Adrenal gland (tissue), 12 donors: Measurements from ENCODE around the gene PCDHGB1. TPM values are rescaled to one million over a fixed set of nuclear protein-coding genes. Genes with fewer than 3 reads are reported as not detected.
A peak's percentile ranks its signal among the peaks of the same experiment; 100 is the strongest.
"Not testable (repeated sequence)": the region's sequence is repeated elsewhere in the genome, so short reads cannot be mapped to it uniquely, and the experiment has no call there.

ENCODE experiments used
- DNase-seq, 7 donors: peaks; one replicate each; pipeline ENCODE4 v3.0.0-alpha.2; 2019 to 2020
- H3K27ac ChIP-seq, 5 donors: fragments of 200-600 bp; sonication (generic) in 4 of 5; 1 replicate in 3 of 5; 2 replicates in 2 of 5; pipeline versions ENCODE4 v1.5.1 to v1.8.0; 2016 to 2020; ENCODE audit warnings: mild to moderate bottlenecking in 1 of 5
- H3K27me3 ChIP-seq: fragments of 200-600 bp; 2 replicates; pipeline ENCODE4 v1.8.0; 2021
- H3K36me3 ChIP-seq, 2 donors: fragments of 200-600 bp; replicated peaks in 1 of 2; 1 replicate in 1 of 2; 2 replicates in 1 of 2; pipeline versions ENCODE4 v1.5.1 to v1.8.0; 2018 to 2022
- H3K4me1 ChIP-seq, 2 donors: fragments of 200-600 bp; replicated peaks in 1 of 2; 1 replicate in 1 of 2; 2 replicates in 1 of 2; pipeline versions ENCODE4 v1.5.1 to v1.8.0; 2018 to 2021
- H3K4me3 ChIP-seq, 4 donors: fragments of 200-600 bp; sonication (generic) in 3 of 4; one replicate each; pipeline ENCODE4 v1.5.1; 2016 to 2018
- H3K9me3 ChIP-seq, 3 donors: fragments of 200-600 bp; sonication (generic) in 1 of 3; replicated peaks in 1 of 3; 1 replicate in 2 of 3; 2 replicates in 1 of 3; pipeline versions ENCODE4 v1.5.1 to v1.8.0; 2016 to 2021
- CTCF ChIP-seq, 6 experiments: fragments of 450-650 bp in 4 of 6; fragments of 200-600 bp in 2 of 6; sonication (generic) in 1 of 6; IDR thresholded peaks; 1 replicate in 5 of 6; 2 replicates in 1 of 6; pipeline versions ENCODE4 v1.5.1 to v1.8.0; 2016 to 2021; ENCODE audit warnings: antibody characterized with exemption in 6 of 6, mild to moderate bottlenecking in 2 of 6, moderate library complexity in 1 of 6
- POLR2A ChIP-seq, 2 donors: fragments of 450-650 bp; IDR thresholded peaks; one replicate each; pipeline ENCODE4 v1.6.1; 2017; ENCODE audit warnings: antibody characterized with exemption in 2 of 2, mild to moderate bottlenecking in 2 of 2, moderate library complexity in 1 of 2
- WGBS, 4 donors: extraction: QIAGEN DNeasy Blood & Tissue Kit in 2 of 4; methylation state at CpG; one replicate each; pipeline versions ENCODE4 v1.1.5 to v1.1.7; 2013 to 2017; 5-methylcytosine and 5-hydroxymethylcytosine counted together
- intact Hi-C, 2 donors: fragments of 100-400 bp; cut with DNase I; formaldehyde crosslinking; loops; one replicate each; pipeline versions ENCODE4 v1.14.1 to v1.15.0; 2022 to 2023
- polyA plus RNA-seq, 3 donors: library from polyadenylated mRNA; stranded (reverse); fragments of 200-250 nt in 2 of 3; fragments of 350-450 nt in 1 of 3; fragmentation: Illumina TruSeq in 1 of 3; extraction: RNeasy Lipid Tissue Mini Kit (QIAGEN cat#74804) in 1 of 3; gene quantifications; one replicate each; pipeline ENCODE4 v1.2.3, GENCODE V29; 2013 to 2014
- total RNA-seq, 9 donors: library from RNA; depleted of rRNA in 4 of 9; stranded (reverse); fragments of >200 nt in 4 of 9; fragments of 120-200 nt in 1 of 9; fragmentation: NEBNext Ultra II Directional in 1 of 9; extraction: Animal tissue kit (Norgen Biotek cat#: 25700) in 1 of 9; gene quantifications; one replicate each; pipeline versions ENCODE4 v1.1.0 to v1.2.4, GENCODE V29; 2013 to 2023
- donor health status: healthy with polysubstance abuse.
- donor health status: Bipolar disorder and iron deficiency.
- donor health status: DM: yes; HTN: yes; CAD: no.
- donor health status: DM: no; HTN: no; CAD: no.
- donor health status: DM: no; HTN: no; CAD: no.
- donor health status: DM: yes; HTN: yes; CAD: no.

The PCDHGB1 gene
- total and polyA plus RNA-seq, 12 donors, result 0.20 to 16.1 (median 2.5) TPM

- H3K36me3 ChIP-seq, H3K27me3 ChIP-seq, H3K27ac ChIP-seq, H3K4me1 ChIP-seq, intact Hi-C loops: not testable (repeated sequence)
- TF ChIP-seq CTCF (IDR thresholded peaks at IDR 0.05), result peak in 5 of 6 experiments; percentile 23 to 46 (median 30)
- DNase-seq, result peak in 3 of 7 donors; percentile 24 to 45 (median 32)
- Histone ChIP-seq H3K4me3 (peak within 1 kb of the TSS in 1 of 4 donors; percentile 30), H3K9me3 (peaks cover 5 to 40% (median 8%) of the 10 kb centered on the region in 3 donors)
- WGBS, 4 donors, result 2 to 10% (median 7%) methylated on average over 7 to 24 of the region's 43 CpGs
These were observed 48.1 kb downstream of the PCDHGB1 start, which contains the start of gene PCDHGB5 for GRCh38 chr5:141397756-141398551. Gene PCDHGB5, plus strand, starts transcription at chr5:141397947. Its CDS starts 181 bp downstream, at chr5:141398128.

DNA sequence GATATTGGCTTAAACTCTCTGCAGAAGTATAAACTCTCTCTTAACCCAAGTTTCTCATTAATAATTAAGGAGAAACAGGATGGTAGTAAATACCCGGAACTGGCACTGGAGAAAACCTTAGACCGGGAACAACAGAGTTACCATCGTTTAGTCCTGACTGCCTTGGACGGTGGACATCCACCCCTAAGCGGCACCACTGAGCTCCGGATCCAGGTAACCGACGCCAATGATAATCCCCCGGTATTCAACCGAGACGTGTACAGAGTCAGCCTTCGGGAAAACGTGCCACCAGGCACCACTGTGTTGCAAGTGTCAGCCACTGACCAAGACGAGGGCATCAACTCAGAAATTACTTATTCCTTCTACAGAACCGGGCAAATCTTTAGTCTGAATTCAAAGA lies 48.7 kb downstream of the PCDHGB1 start:
- WGBS, 4 donors, result 19 to 44% (median 23%) methylated on average over 9 to 15 of the region's 15 CpGs
- H3K27me3 ChIP-seq, result no peaks in the 10 kb centered on the region
- H3K36me3 ChIP-seq, result no peaks in the 10 kb centered on the region
- H3K4me1 ChIP-seq, result no peaks in the 10 kb centered on the region
- no peak for DNase-seq
- no peak for TF ChIP-seq POLR2A (IDR thresholded peaks at IDR 0.05)
- TF ChIP-seq CTCF (IDR thresholded peaks at IDR 0.05), result no peak
- peaks cover 5 to 42% (median 8%) of the 10 kb centered on the region in 3 donors for H3K9me3 ChIP-seq
- H3K4me3 ChIP-seq, result no peak overlapping the region
- intact Hi-C loops, result no loop called here
- no peak overlapping the region for H3K27ac ChIP-seq

- intact Hi-C loops, result no loop called here
- WGBS, 4 donors, result 19 to 24% (median 21%) methylated on average over 3 to 61 of the region's 61 CpGs
- no peak for DNase-seq
- TF ChIP-seq CTCF (IDR thresholded peaks at IDR 0.05) (no peak), POLR2A (IDR thresholded peaks at IDR 0.05) (no peak)
- H3K27me3 ChIP-seq, result no peaks in the 10 kb centered on the region
- H3K36me3 ChIP-seq, result no peaks in the 10 kb centered on the region
- H3K4me1 ChIP-seq, result no peaks in the 10 kb centered on the region
- H3K9me3 ChIP-seq, result peaks cover 5 to 44% (median 8%) of the 10 kb centered on the region in 3 donors
- no peak overlapping the region for H3K4me3 ChIP-seq
- no peak overlapping the region for H3K27ac ChIP-seq
These were observed 49.8 kb downstream of the PCDHGB1 start for GRCh38 chr5:141399555-141400258.

Other genes starting within 250 kb of the PCDHGB1 start
Only the 30 nearest of the 37 such genes appear.
- gene PCDHB9, start 162.9 kb upstream of the PCDHGB1 start, total RNA-seq, result 1 to 10 TPM in 3 of 9 donors, under 1 TPM in 6; 0.28 to 2.2 (median 0.52) TPM
- gene PCDHB9, start 162.9 kb upstream of the PCDHGB1 start, polyA plus RNA-seq, result 1 to 10 TPM in 1 of 3 donors, under 1 TPM in 2; 0.27 to 1.3 (median 0.80) TPM
- gene PCDHB10, start 157.7 kb upstream of the PCDHGB1 start, total RNA-seq, result 1 to 10 TPM in 3 of 9 donors, under 1 TPM in 6; 0.18 to 2.3 (median 0.61) TPM
- gene PCDHB10, start 157.7 kb upstream of the PCDHGB1 start, polyA plus RNA-seq, result 1 to 10 TPM in 1 of 3 donors, under 1 TPM in 2; 0.81 to 3.0 (median 0.88) TPM
- 1 to 10 TPM in 7 of 9 donors, under 1 TPM in 2; 0.12 to 7.1 (median 2.5) TPM for gene PCDHB11, start 150.5 kb upstream of the PCDHGB1 start, total RNA-seq
- under 1 TPM; 0.48 to 0.81 (median 0.67) TPM for gene PCDHB11, start 150.5 kb upstream of the PCDHGB1 start, polyA plus RNA-seq
- 1 to 10 TPM in 7 of 9 donors, under 1 TPM in 2; 0.50 to 3.4 (median 1.5) TPM for gene PCDHB12, start 141.4 kb upstream of the PCDHGB1 start, total RNA-seq
- gene PCDHB12, start 141.4 kb upstream of the PCDHGB1 start, polyA plus RNA-seq, result under 1 TPM; 0.40 to 0.97 (median 0.47) TPM
- gene PCDHB13, start 136.2 kb upstream of the PCDHGB1 start, total RNA-seq, result 1 to 10 TPM in 8 of 9 donors, under 1 TPM in 1; 0.72 to 7.2 (median 5.9) TPM
- gene PCDHB13, start 136.2 kb upstream of the PCDHGB1 start, polyA plus RNA-seq, result 1 to 10 TPM; 1.3 to 5.4 (median 1.3) TPM
- gene PCDHB14, start 126.8 kb upstream of the PCDHGB1 start, total RNA-seq, result 1 to 10 TPM; 1.7 to 7.7 (median 3.7) TPM
- 1 to 10 TPM; 1.9 to 4.1 (median 2.2) TPM for gene PCDHB14, start 126.8 kb upstream of the PCDHGB1 start, polyA plus RNA-seq
- 1 to 10 TPM in 7 of 9 donors, under 1 TPM in 2; 0.95 to 3.2 (median 1.4) TPM for gene PCDHB15, start 104.7 kb upstream of the PCDHGB1 start, total RNA-seq
- gene PCDHB15, start 104.7 kb upstream of the PCDHGB1 start, polyA plus RNA-seq, result 1 to 10 TPM; 1.2 to 2.2 (median 1.4) TPM
- 1 to 10 TPM in 1 of 9 donors, under 1 TPM in 4, not detected in 4; 0.43 to 1.5 (median 0.53) TPM for gene SLC25A2, start 46.0 kb upstream of the PCDHGB1 start, total RNA-seq
- under 1 TPM in 2 of 3 donors, not detected in 1; 0.07 to 0.72 TPM for gene SLC25A2, start 46.0 kb upstream of the PCDHGB1 start, polyA plus RNA-seq
- 100 to 1,000 TPM in 1 of 9 donors, 10 to 100 TPM in 8; 38.0 to 111 (median 70.9) TPM for gene TAF7, start 29.3 kb upstream of the PCDHGB1 start, total RNA-seq
- 100 to 1,000 TPM in 1 of 3 donors, 10 to 100 TPM in 2; 23.9 to 132 (median 29.7) TPM for gene TAF7, start 29.3 kb upstream of the PCDHGB1 start, polyA plus RNA-seq
- under 1 TPM; 0.09 to 0.96 (median 0.28) TPM for gene PCDHGA1, start 19.6 kb upstream of the PCDHGB1 start, total RNA-seq
- under 1 TPM; 0.13 to 0.60 (median 0.32) TPM for gene PCDHGA1, start 19.6 kb upstream of the PCDHGB1 start, polyA plus RNA-seq
- 1 to 10 TPM in 8 of 9 donors, under 1 TPM in 1; 0.91 to 6.1 (median 2.6) TPM for gene PCDHGA2, start 11.3 kb upstream of the PCDHGB1 start, total RNA-seq
- gene PCDHGA2, start 11.3 kb upstream of the PCDHGB1 start, polyA plus RNA-seq, result 1 to 10 TPM in 1 of 3 donors, under 1 TPM in 2; 0.27 to 2.1 (median 0.56) TPM
- gene PCDHGA3, start 6.3 kb upstream of the PCDHGB1 start, total RNA-seq, result 1 to 10 TPM; 1.0 to 6.2 (median 3.0) TPM
- gene PCDHGA3, start 6.3 kb upstream of the PCDHGB1 start, polyA plus RNA-seq, result 1 to 10 TPM in 1 of 3 donors, under 1 TPM in 2; 0.27 to 1.5 (median 0.80) TPM
- 1 to 10 TPM in 8 of 9 donors, under 1 TPM in 1; 0.97 to 9.5 (median 4.3) TPM for gene PCDHGA4, start 4.9 kb downstream of the PCDHGB1 start, total RNA-seq
- gene PCDHGA4, start 4.9 kb downstream of the PCDHGB1 start, polyA plus RNA-seq, result 1 to 10 TPM in 1 of 3 donors, under 1 TPM in 2; 0.20 to 2.4 (median 0.64) TPM
- gene PCDHGB2, start 9.9 kb downstream of the PCDHGB1 start, total RNA-seq, result 1 to 10 TPM; 1.6 to 6.3 (median 3.4) TPM
- 1 to 10 TPM in 1 of 3 donors, under 1 TPM in 2; 0.10 to 1.8 (median 0.88) TPM for gene PCDHGB2, start 9.9 kb downstream of the PCDHGB1 start, polyA plus RNA-seq
- 1 to 10 TPM in 8 of 9 donors, under 1 TPM in 1; 0.42 to 5.9 (median 2.0) TPM for gene PCDHGA5, start 14.1 kb downstream of the PCDHGB1 start, total RNA-seq
- under 1 TPM; 0.24 to 0.80 (median 0.79) TPM for gene PCDHGA5, start 14.1 kb downstream of the PCDHGB1 start, polyA plus RNA-seq
- 1 to 10 TPM; 1.4 to 7.1 (median 3.1) TPM for gene PCDHGB3, start 20.1 kb downstream of the PCDHGB1 start, total RNA-seq
- gene PCDHGB3, start 20.1 kb downstream of the PCDHGB1 start, polyA plus RNA-seq, result 1 to 10 TPM in 1 of 3 donors, under 1 TPM in 2; 0.03 to 1.0 (median 0.70) TPM
- 1 to 10 TPM; 1.8 to 6.6 (median 2.9) TPM for gene PCDHGA6, start 23.8 kb downstream of the PCDHGB1 start, total RNA-seq
- 1 to 10 TPM in 2 of 3 donors, under 1 TPM in 1; 0.57 to 2.1 (median 1.4) TPM for gene PCDHGA6, start 23.8 kb downstream of the PCDHGB1 start, polyA plus RNA-seq
- gene PCDHGA7, start 32.6 kb downstream of the PCDHGB1 start, total RNA-seq, result 1 to 10 TPM in 8 of 9 donors, under 1 TPM in 1; 0.91 to 5.0 (median 1.9) TPM
- 1 to 10 TPM in 1 of 3 donors, under 1 TPM in 2; 0.37 to 1.4 (median 0.59) TPM for gene PCDHGA7, start 32.6 kb downstream of the PCDHGB1 start, polyA plus RNA-seq
- 1 to 10 TPM; 3.3 to 9.1 (median 4.8) TPM for gene PCDHGB4, start 37.6 kb downstream of the PCDHGB1 start, total RNA-seq
- gene PCDHGB4, start 37.6 kb downstream of the PCDHGB1 start, polyA plus RNA-seq, result 1 to 10 TPM in 1 of 3 donors, under 1 TPM in 2; 0.27 to 2.2 (median 0.72) TPM
- gene PCDHGA8, start 42.5 kb downstream of the PCDHGB1 start, total RNA-seq, result 1 to 10 TPM in 4 of 9 donors, under 1 TPM in 5; 0.06 to 4.0 (median 0.94) TPM
- under 1 TPM; 0.15 to 0.48 (median 0.17) TPM for gene PCDHGA8, start 42.5 kb downstream of the PCDHGB1 start, polyA plus RNA-seq
- gene PCDHGB5, start 47.8 kb downstream of the PCDHGB1 start, total RNA-seq, result 10 to 100 TPM in 5 of 9 donors, 1 to 10 TPM in 4; 5.2 to 15.3 (median 11.7) TPM
- 1 to 10 TPM in 2 of 3 donors, under 1 TPM in 1; 0.40 to 4.5 (median 1.2) TPM for gene PCDHGB5, start 47.8 kb downstream of the PCDHGB1 start, polyA plus RNA-seq
- gene PCDHGA9, start 52.7 kb downstream of the PCDHGB1 start, total RNA-seq, result 1 to 10 TPM; 1.5 to 8.6 (median 5.7) TPM
- 1 to 10 TPM in 2 of 3 donors, under 1 TPM in 1; 0.17 to 2.9 (median 1.3) TPM for gene PCDHGA9, start 52.7 kb downstream of the PCDHGB1 start, polyA plus RNA-seq
- 10 to 100 TPM in 5 of 9 donors, 1 to 10 TPM in 4; 2.9 to 15.9 (median 11.5) TPM for gene PCDHGB6, start 57.9 kb downstream of the PCDHGB1 start, total RNA-seq
- 1 to 10 TPM in 2 of 3 donors, under 1 TPM in 1; 0.61 to 7.2 (median 1.5) TPM for gene PCDHGB6, start 57.9 kb downstream of the PCDHGB1 start, polyA plus RNA-seq
- gene PCDHGA10, start 62.9 kb downstream of the PCDHGB1 start, total RNA-seq, result 1 to 10 TPM; 4.5 to 9.7 (median 7.7) TPM
- 1 to 10 TPM in 2 of 3 donors, under 1 TPM in 1; 0.64 to 2.2 (median 1.5) TPM for gene PCDHGA10, start 62.9 kb downstream of the PCDHGB1 start, polyA plus RNA-seq
- gene PCDHGB7, start 67.6 kb downstream of the PCDHGB1 start, total RNA-seq, result 10 to 100 TPM in 8 of 9 donors, 1 to 10 TPM in 1; 3.9 to 28.1 (median 17.9) TPM
- 1 to 10 TPM in 2 of 3 donors, under 1 TPM in 1; 0.88 to 8.2 (median 2.7) TPM for gene PCDHGB7, start 67.6 kb downstream of the PCDHGB1 start, polyA plus RNA-seq
- gene PCDHGA11, start 71.0 kb downstream of the PCDHGB1 start, total RNA-seq, result 1 to 10 TPM; 1.6 to 4.9 (median 3.2) TPM
- 1 to 10 TPM in 2 of 3 donors, under 1 TPM in 1; 0.44 to 2.0 (median 1.4) TPM for gene PCDHGA11, start 71.0 kb downstream of the PCDHGB1 start, polyA plus RNA-seq
- gene PCDHGA12, start 80.4 kb downstream of the PCDHGB1 start, total RNA-seq, result 10 to 100 TPM in 8 of 9 donors, 1 to 10 TPM in 1; 2.5 to 29.1 (median 13.9) TPM
- gene PCDHGA12, start 80.4 kb downstream of the PCDHGB1 start, polyA plus RNA-seq, result 1 to 10 TPM in 2 of 3 donors, under 1 TPM in 1; 0.34 to 5.6 (median 3.8) TPM
- 100 to 1,000 TPM in 1 of 9 donors, 10 to 100 TPM in 7, 1 to 10 TPM in 1; 8.7 to 103 (median 76.5) TPM for gene PCDHGC3, start 125.9 kb downstream of the PCDHGB1 start, total RNA-seq
- 100 to 1,000 TPM in 1 of 3 donors, 10 to 100 TPM in 2; 70.4 to 112 (median 90.9) TPM for gene PCDHGC3, start 125.9 kb downstream of the PCDHGB1 start, polyA plus RNA-seq
- gene PCDHGC4, start 134.9 kb downstream of the PCDHGB1 start, total RNA-seq, result 1 to 10 TPM in 8 of 9 donors, under 1 TPM in 1; 0.30 to 6.1 (median 1.8) TPM
- 1 to 10 TPM in 1 of 3 donors, under 1 TPM in 2; 0.03 to 1.0 (median 0.53) TPM for gene PCDHGC4, start 134.9 kb downstream of the PCDHGB1 start, polyA plus RNA-seq
- gene PCDHGC5, start 139.0 kb downstream of the PCDHGB1 start, total RNA-seq, result 1 to 10 TPM in 7 of 9 donors, under 1 TPM in 2; 0.61 to 5.2 (median 3.0) TPM
- gene PCDHGC5, start 139.0 kb downstream of the PCDHGB1 start, polyA plus RNA-seq, result 1 to 10 TPM in 1 of 3 donors, under 1 TPM in 2; 0.10 to 1.1 (median 0.33) TPM